ENCODE results near the gene WFIKKN1. TPM values are rescaled to one million over a fixed set of nuclear protein-coding genes. Genes with fewer than 3 reads are reported as not detected.

WFIKKN1 gene
- total RNA-seq, 2 donors from 2014 or later = 0.10 to 0.18 TPM

- H3K4me3 Mint-ChIP-seq = peak overlapping the region; percentile 31
- no peaks in the 10 kb centered on the region for H3K27me3 Mint-ChIP-seq
- no peaks in the 10 kb centered on the region for H3K9me3 ChIP-seq (ENCODE audit: control insufficient read depth, low read length, poor library complexity, severe bottlenecking)
- no peaks in the 10 kb centered on the region for H3K36me3 Mint-ChIP-seq (ENCODE audit: low read depth)
- DNase-seq (no peak), ATAC-seq (no peak)
- H3K27ac Mint-ChIP-seq = no peak overlapping the region
- H3K4me1 Mint-ChIP-seq = peaks cover 5% of the 10 kb centered on the region
Observed at GRCh38 chr16:652454-653305, 21.9 kb downstream of the WFIKKN1 start.

DNA sequence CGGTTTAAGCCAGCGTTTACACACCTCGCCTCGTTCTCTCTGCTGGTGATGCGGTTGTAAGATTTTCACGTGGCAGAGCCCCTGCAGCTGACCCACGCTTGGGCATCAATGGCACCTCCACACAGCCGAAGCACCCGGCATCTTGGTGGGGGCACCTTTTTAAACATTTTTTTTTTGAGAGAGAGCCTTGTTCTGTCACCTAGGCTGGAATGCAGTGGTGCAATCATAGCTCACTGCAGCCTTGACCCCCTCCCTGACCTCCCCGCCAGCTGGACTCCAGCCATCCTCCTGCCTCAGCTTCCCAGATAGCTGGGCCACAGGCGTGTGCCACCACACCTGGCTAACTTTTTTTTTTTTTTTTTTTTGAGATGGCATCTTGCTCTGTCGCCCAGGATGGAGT is 23.2 kb downstream of the WFIKKN1 start:
- Mint-ChIP-seq H3K27ac (no peak overlapping the region), H3K27me3 (no peaks in the 10 kb centered on the region), H3K36me3 (ENCODE audit: low read depth) (no peaks in the 10 kb centered on the region), H3K4me1 (no peaks in the 10 kb centered on the region), H3K4me3 (no peak overlapping the region)
- DNase-seq (no peak), ATAC-seq (no peak)
- no peaks in the 10 kb centered on the region for H3K9me3 ChIP-seq (ENCODE audit: control insufficient read depth, low read length, poor library complexity, severe bottlenecking)

- DNase-seq = no peak
- Mint-ChIP-seq H3K4me3 (no peak overlapping the region), H3K27ac (no peak overlapping the region), H3K27me3 (no peaks in the 10 kb centered on the region), H3K4me1 (peaks cover 5% of the 10 kb centered on the region), H3K36me3 (ENCODE audit: low read depth) (no peaks in the 10 kb centered on the region)
- H3K9me3 ChIP-seq (ENCODE audit: control insufficient read depth, low read length, poor library complexity, severe bottlenecking) = no peaks in the 10 kb centered on the region
- no peak for ATAC-seq
Observed at GRCh38 chr16:657487-657886, 26.7 kb downstream of the WFIKKN1 start.

DNA sequence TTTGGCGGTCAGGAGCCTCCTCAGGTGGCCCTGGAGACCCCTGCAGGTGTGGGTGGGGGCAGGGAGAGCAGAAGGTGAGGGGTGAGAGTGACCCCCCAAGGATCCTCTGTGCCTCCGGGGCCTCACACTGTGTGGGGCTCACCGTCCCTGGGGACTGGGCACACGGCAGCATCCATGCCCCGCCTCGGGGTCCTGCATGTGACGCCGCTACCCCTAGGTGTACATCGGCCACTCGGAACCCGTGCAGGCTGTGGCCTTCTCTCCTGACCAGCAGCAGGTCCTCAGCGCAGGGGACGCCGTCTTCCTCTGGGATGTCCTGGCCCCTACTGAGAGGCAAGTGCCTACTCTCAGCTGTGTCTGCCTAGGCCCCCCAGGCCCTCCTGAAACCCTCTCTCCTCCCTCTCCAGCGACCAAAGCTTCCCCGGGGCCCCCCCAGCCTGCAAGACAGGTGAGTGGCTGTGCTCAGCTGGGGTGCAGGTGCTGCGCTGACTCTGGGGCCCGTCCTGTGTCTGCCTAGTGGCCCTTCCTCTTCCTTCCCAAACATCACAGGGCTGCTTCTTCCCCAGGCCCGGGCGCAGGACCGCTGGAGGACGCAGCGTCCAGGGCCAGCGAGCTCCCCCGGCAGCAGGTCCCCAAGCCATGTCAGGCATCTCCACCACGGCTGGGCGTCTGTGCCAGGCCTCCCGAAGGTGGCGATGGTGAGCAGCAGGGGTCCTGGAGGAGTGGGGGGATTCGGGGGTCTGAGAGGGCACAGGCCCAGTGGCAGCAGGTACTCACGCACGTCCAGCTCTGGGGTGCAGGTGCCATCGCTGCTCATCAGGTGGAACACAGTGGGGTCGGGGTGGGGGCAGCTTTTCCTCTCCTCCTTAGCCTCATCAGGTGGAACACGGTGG is 28.1 kb downstream of the WFIKKN1 start:
- H3K4me3 Mint-ChIP-seq = no peak overlapping the region
- DNase-seq = no peak
- no peak overlapping the region for H3K27ac Mint-ChIP-seq
- H3K27me3 Mint-ChIP-seq = no peaks in the 10 kb centered on the region
- H3K36me3 Mint-ChIP-seq (ENCODE audit: low read depth) = no peaks in the 10 kb centered on the region
- peaks cover 5% of the 10 kb centered on the region for H3K4me1 Mint-ChIP-seq
- ATAC-seq = no peak
- H3K9me3 ChIP-seq (ENCODE audit: control insufficient read depth, low read length, poor library complexity, severe bottlenecking) = no peaks in the 10 kb centered on the region

- no peaks in the 10 kb centered on the region for H3K36me3 Mint-ChIP-seq (ENCODE audit: low read depth)
- H3K4me1 Mint-ChIP-seq = peaks cover 5% of the 10 kb centered on the region
- H3K9me3 ChIP-seq (ENCODE audit: control insufficient read depth, low read length, poor library complexity, severe bottlenecking) = no peaks in the 10 kb centered on the region
- H3K4me3 Mint-ChIP-seq = no peak overlapping the region
- ATAC-seq = no peak
- no peaks in the 10 kb centered on the region for H3K27me3 Mint-ChIP-seq
- no peak overlapping the region for H3K27ac Mint-ChIP-seq
- DNase-seq = no peak
Observed at GRCh38 chr16:659618-660017, 28.8 kb downstream of the WFIKKN1 start.

DNA sequence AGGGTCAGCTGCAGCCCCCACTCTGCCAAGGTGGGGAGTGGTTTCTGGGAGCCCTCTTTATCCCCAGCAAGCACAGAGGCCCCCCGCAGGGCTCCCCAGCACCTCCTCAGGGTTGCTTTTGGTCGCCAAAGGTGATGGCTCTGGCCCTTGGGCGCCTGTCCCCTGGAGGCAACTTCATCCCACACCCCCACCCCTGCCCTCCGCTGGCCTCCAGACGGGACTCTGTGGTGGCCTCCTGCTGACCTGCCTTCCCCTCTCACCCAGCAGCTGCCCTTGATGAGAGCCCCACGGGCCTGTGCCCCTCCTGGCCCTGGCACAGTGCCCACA is 29.3 kb downstream of the WFIKKN1 start:
- Mint-ChIP-seq H3K27me3 (no peaks in the 10 kb centered on the region), H3K27ac (no peak overlapping the region), H3K4me1 (peaks cover 5% of the 10 kb centered on the region), H3K36me3 (ENCODE audit: low read depth) (no peaks in the 10 kb centered on the region), H3K4me3 (no peak overlapping the region)
- H3K9me3 ChIP-seq (ENCODE audit: control insufficient read depth, low read length, poor library complexity, severe bottlenecking) = no peaks in the 10 kb centered on the region
- ATAC-seq (peak; percentile 4), DNase-seq (no peak)

DNA sequence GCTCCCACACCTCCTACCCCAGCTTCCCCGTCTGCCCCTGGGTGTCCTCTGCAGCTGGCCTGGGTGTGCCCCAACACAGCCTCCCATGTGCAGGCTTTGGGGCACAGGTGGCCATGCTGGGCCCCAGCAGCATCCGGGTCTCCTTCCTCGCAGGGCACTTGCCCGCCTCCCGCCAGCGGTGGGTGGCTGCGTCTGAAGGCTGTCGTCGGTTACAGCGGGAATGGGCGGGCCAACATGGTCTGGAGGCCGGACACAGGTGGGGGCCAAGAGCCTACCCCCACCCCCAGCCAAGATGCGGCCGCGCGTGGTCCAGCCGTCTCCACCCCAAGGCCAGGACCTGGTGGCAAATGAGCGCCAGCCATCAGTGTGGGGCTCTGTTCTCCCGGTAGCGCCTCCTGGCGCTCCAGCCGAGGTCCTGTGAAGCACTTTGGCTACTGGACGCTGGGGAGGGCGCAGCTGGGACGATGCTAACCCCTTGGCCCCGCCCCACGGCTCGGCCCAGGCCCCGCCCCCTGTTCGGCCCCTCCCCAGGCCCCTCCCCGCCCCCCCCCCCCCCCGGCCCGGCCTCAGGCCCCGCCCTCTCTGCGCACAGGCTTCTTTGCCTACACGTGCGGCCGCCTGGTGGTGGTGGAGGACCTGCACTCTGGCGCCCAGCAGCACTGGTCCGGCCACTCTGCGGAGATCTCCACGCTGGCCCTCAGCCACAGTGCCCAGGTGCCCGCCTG is 29.8 kb downstream of the WFIKKN1 start:
- Mint-ChIP-seq H3K4me1 (peaks cover 5% of the 10 kb centered on the region), H3K27me3 (no peaks in the 10 kb centered on the region), H3K4me3 (no peak overlapping the region), H3K27ac (no peak overlapping the region), H3K36me3 (ENCODE audit: low read depth) (no peaks in the 10 kb centered on the region)
- peak; percentile 79 for ATAC-seq
- DNase-seq = peak; percentile 60 to 70 (median 65)
- no peaks in the 10 kb centered on the region for H3K9me3 ChIP-seq (ENCODE audit: control insufficient read depth, low read length, poor library complexity, severe bottlenecking)

- no peaks in the 10 kb centered on the region for H3K36me3 Mint-ChIP-seq (ENCODE audit: low read depth)
- H3K27me3 Mint-ChIP-seq = no peaks in the 10 kb centered on the region
- H3K4me1 Mint-ChIP-seq = peaks cover 5% of the 10 kb centered on the region
- H3K27ac Mint-ChIP-seq = no peak overlapping the region
- H3K9me3 ChIP-seq (ENCODE audit: control insufficient read depth, low read length, poor library complexity, severe bottlenecking) = no peaks in the 10 kb centered on the region
- ATAC-seq = no peak
- H3K4me3 Mint-ChIP-seq = no peak overlapping the region
- DNase-seq = no peak
Observed at GRCh38 chr16:661184-661821, 30.5 kb downstream of the WFIKKN1 start.

GRCh38 chr16:662095-662494 is 31.3 kb downstream of the WFIKKN1 start:
- peaks cover 5% of the 10 kb centered on the region for H3K4me1 Mint-ChIP-seq
- ATAC-seq = no peak
- H3K4me3 Mint-ChIP-seq = no peak overlapping the region
- no peaks in the 10 kb centered on the region for H3K9me3 ChIP-seq (ENCODE audit: control insufficient read depth, low read length, poor library complexity, severe bottlenecking)
- H3K27ac Mint-ChIP-seq = no peak overlapping the region
- H3K36me3 Mint-ChIP-seq (ENCODE audit: low read depth) = no peaks in the 10 kb centered on the region
- no peaks in the 10 kb centered on the region for H3K27me3 Mint-ChIP-seq
- DNase-seq = no peak

- H3K4me1 Mint-ChIP-seq = peaks cover 5% of the 10 kb centered on the region
- no peaks in the 10 kb centered on the region for H3K27me3 Mint-ChIP-seq
- no peak for DNase-seq
- H3K4me3 Mint-ChIP-seq = no peak overlapping the region
- H3K9me3 ChIP-seq (ENCODE audit: control insufficient read depth, low read length, poor library complexity, severe bottlenecking) = no peaks in the 10 kb centered on the region
- no peak for ATAC-seq
- no peak overlapping the region for H3K27ac Mint-ChIP-seq
- H3K36me3 Mint-ChIP-seq (ENCODE audit: low read depth) = no peaks in the 10 kb centered on the region
Observed at GRCh38 chr16:662597-662996, 31.8 kb downstream of the WFIKKN1 start.

DNA sequence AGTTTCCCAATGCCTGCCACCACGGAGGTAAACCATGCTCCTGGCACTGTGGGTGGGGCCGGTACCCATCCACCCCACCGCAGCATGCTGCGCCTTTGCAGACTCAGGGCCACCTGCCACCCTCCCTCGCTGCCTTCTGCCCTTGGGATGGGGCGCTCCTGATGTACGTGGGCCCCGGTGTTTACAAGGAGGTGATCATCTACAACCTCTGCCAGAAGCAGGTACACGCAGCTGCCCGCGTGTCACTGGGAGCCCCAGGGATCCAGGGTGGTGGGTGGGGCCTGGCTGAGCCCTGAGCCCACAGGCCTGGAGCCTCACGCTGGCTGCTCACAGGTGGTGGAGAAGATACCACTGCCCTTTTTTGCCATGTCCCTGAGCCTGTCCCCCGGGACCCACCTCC is 35.8 kb downstream of the WFIKKN1 start:
- Mint-ChIP-seq H3K27ac (no peak overlapping the region), H3K4me1 (peaks cover 7% of the 10 kb centered on the region), H3K4me3 (no peak overlapping the region), H3K36me3 (ENCODE audit: low read depth) (no peaks in the 10 kb centered on the region), H3K27me3 (no peaks in the 10 kb centered on the region)
- no peak for ATAC-seq
- H3K9me3 ChIP-seq (ENCODE audit: control insufficient read depth, low read length, poor library complexity, severe bottlenecking) = no peaks in the 10 kb centered on the region
- no peak for DNase-seq

- peak overlapping the region; percentile 73 for H3K27ac Mint-ChIP-seq
- H3K36me3 Mint-ChIP-seq (ENCODE audit: low read depth) = no peaks in the 10 kb centered on the region
- peaks cover 7% of the 10 kb centered on the region for H3K4me1 Mint-ChIP-seq
- H3K27me3 Mint-ChIP-seq = no peaks in the 10 kb centered on the region
- peak overlapping the region; percentile 83 for H3K4me3 Mint-ChIP-seq
- no peaks in the 10 kb centered on the region for H3K9me3 ChIP-seq (ENCODE audit: control insufficient read depth, low read length, poor library complexity, severe bottlenecking)
- DNase-seq (no peak), ATAC-seq (no peak)
Observed at GRCh38 chr16:667113-667779, 36.5 kb downstream of the WFIKKN1 start.
